ENCODE results near the gene GGA1.

GRCh38 chr22:37676736-37677492, 68.3 kb downstream of the GGA1 start:
- TF ChIP-seq CTCF (IDR thresholded peaks at IDR 0.05; ENCODE audit: borderline replicate concordance, extremely low read depth, low read length, poor library complexity, severe bottlenecking) (no peak), EZH2 (IDR thresholded peaks at IDR 0.05; ENCODE audit: borderline replicate concordance, low read depth, low read length, severe bottlenecking) (no peak)

Data from DND-41 (cell line).